ENCODE data around the gene RAET1G.

- TF ChIP-seq GABPA (IDR thresholded peaks at IDR 0.05; ENCODE audit: low read depth), result no peak
- no peak for TF ChIP-seq CTCF (IDR thresholded peaks at IDR 0.05)
- no peak for TF ChIP-seq SMC3 (IDR thresholded peaks at IDR 0.05; ENCODE audit: low read depth, low read length)
- TF ChIP-seq PBX3 (IDR thresholded peaks at IDR 0.05), result no peak
- no peak for TF ChIP-seq SIN3A (IDR thresholded peaks at IDR 0.05; ENCODE audit: borderline replicate concordance, low read depth, low read length)
- no peak for TF ChIP-seq EP300 (IDR thresholded peaks at IDR 0.05; ENCODE audit: borderline replicate concordance in 1 of 2, low read depth in 1 of 2, low read length in 1 of 2)
- no peak for TF ChIP-seq RXRA (IDR thresholded peaks at IDR 0.05; ENCODE audit: borderline replicate concordance, low read depth)
- no peak for TF ChIP-seq RAD21 (IDR thresholded peaks at IDR 0.05; ENCODE audit: low read length)
- TF ChIP-seq FOXM1 (IDR thresholded peaks at IDR 0.05; ENCODE audit: low read depth), result no peak
- TF ChIP-seq MAX (IDR thresholded peaks at IDR 0.05; ENCODE audit: low read depth), result no peak
- no peak for TF ChIP-seq TAF1 (IDR thresholded peaks at IDR 0.05; ENCODE audit: borderline replicate concordance, low read depth, low read length)
Measured at GRCh38 chr6:149867876-149868640, 54.9 kb downstream of the RAET1G start.

Data from SK-N-SH (cell line).